Measurements from ENCODE around the gene MLX.
"Not testable (repeated sequence)": the region's sequence is repeated elsewhere in the genome, so short reads cannot be mapped to it uniquely, and the experiment has no call there.

The MLX gene

DNA sequence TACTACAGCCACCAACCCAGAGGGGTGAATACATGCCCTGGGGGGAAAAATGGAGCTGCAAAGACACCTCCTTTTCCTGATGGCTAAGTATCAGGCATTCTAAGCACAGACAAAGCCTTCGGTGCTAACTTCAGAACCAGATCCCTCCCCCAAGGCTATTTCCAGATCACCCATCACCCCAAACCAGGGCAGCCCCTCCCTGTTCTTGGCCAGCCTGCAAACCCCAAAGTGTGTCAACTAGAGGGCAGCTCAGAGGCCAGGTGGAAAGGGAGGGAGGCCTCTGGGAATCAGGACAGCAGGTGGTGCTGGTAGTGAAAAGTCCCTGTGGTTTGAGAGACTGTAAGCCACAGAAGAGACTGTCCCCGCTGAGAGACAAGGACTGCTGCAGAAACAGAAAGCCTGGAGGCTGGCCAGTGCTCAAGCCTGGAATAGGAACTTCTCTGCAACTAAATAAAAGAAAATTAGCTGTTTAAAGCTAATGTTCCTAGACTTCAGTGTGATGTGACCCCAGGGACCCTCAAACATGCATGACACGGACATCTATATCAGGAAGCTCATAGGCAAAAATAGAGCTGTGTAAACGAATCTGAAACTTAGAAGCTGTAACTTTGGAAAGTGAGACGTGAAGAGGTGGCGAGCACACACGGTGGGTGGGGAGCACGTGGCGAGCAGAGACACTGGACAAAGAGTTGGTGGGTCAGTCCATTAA is 51.7 kb downstream of the MLX start:
- no peak for DNase-seq (ENCODE audit: low read depth in 1 of 2, low spot score in 1 of 2)

DNA sequence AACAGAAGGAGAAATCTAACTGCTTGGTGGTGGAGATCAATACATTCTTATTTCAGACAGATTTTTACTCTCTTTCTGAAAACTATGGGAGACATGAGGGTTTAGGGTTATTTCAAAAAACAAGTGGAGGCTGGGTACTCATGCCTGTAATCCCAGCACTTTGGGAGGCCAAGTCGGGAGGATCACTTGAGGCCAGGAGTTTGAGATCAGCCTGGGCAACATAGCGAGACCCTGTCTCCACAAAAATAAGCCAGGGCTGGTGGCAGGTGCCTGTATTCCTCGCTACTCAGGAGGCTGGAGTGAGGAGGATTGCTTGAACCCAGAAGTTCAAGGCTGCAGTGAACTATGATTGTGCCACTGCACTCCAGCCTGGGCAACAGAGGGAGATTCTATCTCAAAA is 55.1 kb downstream of the MLX start:
- not testable (repeated sequence) for DNase-seq (ENCODE audit: low read depth in 1 of 2, low spot score in 1 of 2)
